Renal pelvis (tissue), 4 donors: Measurements from ENCODE around the gene TNRC18. TPM values are rescaled to one million over a fixed set of nuclear protein-coding genes. Genes with fewer than 3 reads are reported as not detected.
"Not testable (repeated sequence)": the region's sequence is repeated elsewhere in the genome, so short reads cannot be mapped to it uniquely, and the experiment has no call there.

Experiments used
- DNase-seq: peaks from one replicate; pipeline ENCODE4 v3.0.0-alpha.2; 2013
- polyA plus RNA-seq, 3 donors: library from polyadenylated mRNA; unstranded; fragments of 120-200 nt; gene quantifications; one replicate each; pipeline ENCODE4 v1.2.1, GENCODE V29; 2013; ENCODE audit not compliant: insufficient read length in 3 of 3

Gene TNRC18
- polyA plus RNA-seq, 3 donors: 126 to 150 (median 132) TPM

GRCh38 chr7:5276123-5276522 lies 147.5 kb downstream of the TNRC18 start:
- DNase-seq: not testable (repeated sequence)

GRCh38 chr7:5275510-5275909 lies 148.1 kb downstream of the TNRC18 start:
- DNase-seq: not testable (repeated sequence)

- not testable (repeated sequence) for DNase-seq
These were observed 148.6 kb downstream of the TNRC18 start for GRCh38 chr7:5274985-5275431.

GRCh38 chr7:5274441-5274840 lies 149.2 kb downstream of the TNRC18 start:
- no peak for DNase-seq

- not testable (repeated sequence) for DNase-seq
These were observed 149.7 kb downstream of the TNRC18 start for GRCh38 chr7:5273831-5274405.

- DNase-seq: no peak
These were observed 152.8 kb downstream of the TNRC18 start for GRCh38 chr7:5270788-5271187.

- DNase-seq: not testable (repeated sequence)
These were observed 153.5 kb downstream of the TNRC18 start for GRCh38 chr7:5269992-5270657.

GRCh38 chr7:5267829-5268228 lies 155.8 kb downstream of the TNRC18 start:
- DNase-seq: not testable (repeated sequence)

- DNase-seq: no peak
These were observed 157.2 kb downstream of the TNRC18 start for GRCh38 chr7:5266191-5267028.

GRCh38 chr7:5265320-5266190 lies 158.1 kb downstream of the TNRC18 start:
- no peak for DNase-seq

- not testable (repeated sequence) for DNase-seq
These were observed 160.6 kb downstream of the TNRC18 start for GRCh38 chr7:5263066-5263465.

- not testable (repeated sequence) for DNase-seq
These were observed 163.0 kb downstream of the TNRC18 start for GRCh38 chr7:5260530-5261068.

Other genes starting within 250 kb of the TNRC18 start
- gene WIPI2, start 233.6 kb downstream of the TNRC18 start, polyA plus RNA-seq: 10 to 100 TPM; 64.0 to 75.5 (median 69.2) TPM
- gene SLC29A4, start 140.9 kb downstream of the TNRC18 start, polyA plus RNA-seq: 10 to 100 TPM; 26.3 to 33.8 (median 27.2) TPM
- 1 to 10 TPM; 5.8 to 7.1 (median 6.0) TPM for gene FBXL18, start 90.0 kb upstream of the TNRC18 start, polyA plus RNA-seq
- 1,000 to 10,000 TPM; 3,028 to 3,708 (median 3,133) TPM for gene ACTB, start 106.8 kb upstream of the TNRC18 start, polyA plus RNA-seq
- 100 to 1,000 TPM in 2 of 3 donors, 10 to 100 TPM in 1; 92.5 to 134 (median 118) TPM for gene FSCN1, start 169.0 kb upstream of the TNRC18 start, polyA plus RNA-seq